Measurements from ENCODE around the gene MAST4. TPM values are rescaled to one million over a fixed set of nuclear protein-coding genes. Genes with fewer than 3 reads are reported as not detected.

The MAST4 gene
- total and polyA plus RNA-seq, 4 donors, result 3.7 to 9.5 (median 6.5) TPM

- H3K9ac ChIP-seq (ENCODE audit: low read depth in 1 of 2, low read length in 2 of 2), result no peak overlapping the region
- H3K9me3 ChIP-seq (ENCODE audit: control insufficient read depth in 4 of 4, low read length in 3 of 4), result no peaks in the 10 kb centered on the region
- 91% methylated on average over 5 of the region's 5 CpGs for WGBS
- peaks cover 0 to 4% (median 2%) of the 10 kb centered on the region in 4 donors for H3K4me1 ChIP-seq (ENCODE audit: control insufficient read depth in 4 of 4, insufficient read depth in 4 of 4, low read length in 3 of 4)
- H3K27ac ChIP-seq (ENCODE audit: low read depth in 1 of 2, low read length in 2 of 2), result no peak overlapping the region
- DNase-seq (ENCODE audit: low spot score), result no peak
- H3K27me3 ChIP-seq (ENCODE audit: control insufficient read depth in 4 of 4, insufficient read depth in 4 of 4, low read length in 3 of 4), result no peaks in the 10 kb centered on the region
- no peak overlapping the region for H3K4me3 ChIP-seq (ENCODE audit: low read depth in 1 of 3, low read length in 3 of 3)
- TF ChIP-seq MAX (IDR thresholded peaks at IDR 0.05) (no peak), YY1 (IDR thresholded peaks at IDR 0.05) (no peak), HNF4G (IDR thresholded peaks at IDR 0.05) (no peak), GABPA (IDR thresholded peaks at IDR 0.05 in 1 of 2, conservative IDR thresholded peaks at IDR 0.05 in 1 of 2) (no peak), NR2F2 (IDR thresholded peaks at IDR 0.05) (no peak), RAD21 (IDR thresholded peaks at IDR 0.05) (no peak), FOXA1 (IDR thresholded peaks at IDR 0.05) (no peak), RXRA (IDR thresholded peaks at IDR 0.05) (no peak), FOXA2 (IDR thresholded peaks at IDR 0.05) (no peak), SP1 (IDR thresholded peaks at IDR 0.05) (no peak), ATF3 (IDR thresholded peaks at IDR 0.05) (no peak), TAF1 (conservative IDR thresholded peaks at IDR 0.05) (no peak), CTCF (IDR thresholded peaks at IDR 0.05; ENCODE audit: low read depth, low read length, missing input control) (no peak), REST (IDR thresholded peaks at IDR 0.05) (no peak), JUND (IDR thresholded peaks at IDR 0.05) (no peak), HNF4A (conservative IDR thresholded peaks at IDR 0.05) (no peak), EGR1 (IDR thresholded peaks at IDR 0.05; ENCODE audit: low read depth in 2 of 2) (no peak), ZBTB33 (IDR thresholded peaks at IDR 0.05) (no peak)
- H3K36me3 ChIP-seq (ENCODE audit: control insufficient read depth in 4 of 4, insufficient read depth in 3 of 4, low read depth in 1 of 4, low read length in 3 of 4), result no peaks in the 10 kb centered on the region
Observed at GRCh38 chr5:66612226-66612625, 16.0 kb downstream of the MAST4 start.

Measured in liver (tissue), 9 donors.